ENCODE measurements around the gene PARVA. TPM values are rescaled to one million over a fixed set of nuclear protein-coding genes. Genes with fewer than 3 reads are reported as not detected.
A peak's percentile ranks its signal among the peaks of the same experiment; 100 is the strongest.

Gene PARVA
- total RNA-seq, 1 donor from 2014 or later: 45.9 TPM

DNA sequence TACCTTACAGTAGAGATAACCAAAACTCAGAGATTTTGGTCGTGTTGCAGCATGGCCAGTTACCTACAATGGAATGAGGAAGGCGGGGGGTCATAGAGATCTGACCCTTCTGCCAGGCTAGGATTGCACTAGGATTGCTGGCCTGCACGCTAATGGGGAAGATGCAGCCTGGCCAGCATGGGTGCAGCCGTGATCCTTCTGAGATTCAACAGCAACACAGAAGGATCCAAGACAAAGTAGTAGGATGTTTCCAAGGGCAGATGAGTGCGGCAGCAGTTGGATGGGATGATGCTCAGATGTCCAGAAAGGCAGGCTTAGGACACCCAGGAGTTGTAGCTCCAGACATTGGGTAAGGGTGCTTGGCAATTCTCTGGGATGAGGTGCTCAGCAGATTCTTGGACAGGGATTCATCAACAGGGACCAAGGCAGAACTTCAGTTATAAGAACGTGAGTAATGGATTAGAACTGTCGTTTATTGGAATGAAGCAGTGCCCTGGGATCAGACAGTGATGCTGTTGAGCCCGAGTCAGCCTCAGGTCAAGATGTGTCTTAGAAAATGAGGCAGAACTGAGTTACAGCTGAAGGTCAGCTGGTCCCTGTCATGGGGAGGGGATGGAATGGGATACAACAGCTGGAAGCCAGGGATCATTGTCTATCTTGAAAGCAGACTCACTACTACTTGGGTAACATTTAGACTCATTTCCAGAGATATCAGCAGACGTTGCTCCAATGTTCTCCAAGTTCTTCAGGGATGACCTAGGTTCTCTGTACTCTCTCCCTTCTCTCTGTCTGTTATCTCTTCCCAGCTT is 71.0 kb downstream of the PARVA start:
- H3K36me3 ChIP-seq (ENCODE audit: control insufficient read depth, insufficient read depth, low read length): no peaks in the 10 kb centered on the region
- no peak for DNase-seq (ENCODE audit: low read depth)
- TF ChIP-seq, protein P1, sequence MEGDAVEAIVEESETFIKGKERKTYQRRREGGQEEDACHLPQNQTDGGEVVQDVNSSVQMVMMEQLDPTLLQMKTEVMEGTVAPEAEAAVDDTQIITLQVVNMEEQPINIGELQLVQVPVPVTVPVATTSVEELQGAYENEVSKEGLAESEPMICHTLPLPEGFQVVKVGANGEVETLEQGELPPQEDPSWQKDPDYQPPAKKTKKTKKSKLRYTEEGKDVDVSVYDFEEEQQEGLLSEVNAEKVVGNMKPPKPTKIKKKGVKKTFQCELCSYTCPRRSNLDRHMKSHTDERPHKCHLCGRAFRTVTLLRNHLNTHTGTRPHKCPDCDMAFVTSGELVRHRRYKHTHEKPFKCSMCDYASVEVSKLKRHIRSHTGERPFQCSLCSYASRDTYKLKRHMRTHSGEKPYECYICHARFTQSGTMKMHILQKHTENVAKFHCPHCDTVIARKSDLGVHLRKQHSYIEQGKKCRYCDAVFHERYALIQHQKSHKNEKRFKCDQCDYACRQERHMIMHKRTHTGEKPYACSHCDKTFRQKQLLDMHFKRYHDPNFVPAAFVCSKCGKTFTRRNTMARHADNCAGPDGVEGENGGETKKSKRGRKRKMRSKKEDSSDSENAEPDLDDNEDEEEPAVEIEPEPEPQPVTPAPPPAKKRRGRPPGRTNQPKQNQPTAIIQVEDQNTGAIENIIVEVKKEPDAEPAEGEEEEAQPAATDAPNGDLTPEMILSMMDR (IDR thresholded peaks at IDR 0.05; ENCODE audit: insufficient read depth, low read length, poor library complexity, severe bottlenecking): no peak
- no peak overlapping the region for H3K4me3 ChIP-seq (ENCODE audit: low read depth, low read length)
- H3K27me3 ChIP-seq (ENCODE audit: control insufficient read depth, insufficient read depth, low read length): no peaks in the 10 kb centered on the region

DNA sequence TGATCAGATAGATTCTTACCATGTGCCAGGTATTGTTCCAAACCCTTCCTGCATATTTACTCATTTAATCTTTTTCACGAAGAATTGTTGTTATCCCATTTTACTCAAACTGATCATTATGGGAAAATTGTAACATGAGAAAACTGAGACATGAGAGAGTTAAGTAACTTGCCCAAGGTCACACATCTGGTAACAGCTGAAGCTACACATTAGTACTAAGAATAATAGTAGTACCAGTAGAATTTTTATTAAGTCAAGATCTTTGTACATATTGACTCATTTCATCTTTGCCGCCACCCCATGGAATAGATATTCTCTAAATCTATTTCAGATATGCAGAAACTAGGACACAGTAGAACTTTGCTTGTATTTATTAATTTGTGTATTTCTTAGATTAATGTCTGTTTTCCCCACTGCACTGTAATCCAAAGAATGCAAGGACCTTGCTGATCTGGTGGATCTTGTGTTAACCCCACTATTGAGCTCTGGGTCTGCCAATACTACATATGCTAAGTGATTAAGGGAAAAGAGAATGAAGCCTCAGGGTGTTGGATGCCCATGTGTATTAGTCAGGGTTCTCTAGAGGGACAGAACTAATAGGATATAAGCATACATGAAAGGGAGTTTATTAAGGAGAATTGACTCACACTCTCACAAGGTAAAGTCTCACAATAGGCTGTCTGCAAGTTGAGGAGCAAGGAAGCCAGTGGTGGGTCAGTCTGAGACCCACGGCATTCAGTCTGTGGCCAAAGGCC is 72.8 kb downstream of the PARVA start:
- Histone ChIP-seq H3K36me3 (ENCODE audit: control insufficient read depth, insufficient read depth, low read length) (no peaks in the 10 kb centered on the region), H3K4me3 (ENCODE audit: low read depth, low read length) (no peak overlapping the region), H3K27me3 (ENCODE audit: control insufficient read depth, insufficient read depth, low read length) (no peaks in the 10 kb centered on the region)
- TF ChIP-seq, protein P1 (IDR thresholded peaks at IDR 0.05; ENCODE audit: insufficient read depth, low read length, poor library complexity, severe bottlenecking): no peak
- peak; percentile 38 for DNase-seq (ENCODE audit: low read depth)

DNA sequence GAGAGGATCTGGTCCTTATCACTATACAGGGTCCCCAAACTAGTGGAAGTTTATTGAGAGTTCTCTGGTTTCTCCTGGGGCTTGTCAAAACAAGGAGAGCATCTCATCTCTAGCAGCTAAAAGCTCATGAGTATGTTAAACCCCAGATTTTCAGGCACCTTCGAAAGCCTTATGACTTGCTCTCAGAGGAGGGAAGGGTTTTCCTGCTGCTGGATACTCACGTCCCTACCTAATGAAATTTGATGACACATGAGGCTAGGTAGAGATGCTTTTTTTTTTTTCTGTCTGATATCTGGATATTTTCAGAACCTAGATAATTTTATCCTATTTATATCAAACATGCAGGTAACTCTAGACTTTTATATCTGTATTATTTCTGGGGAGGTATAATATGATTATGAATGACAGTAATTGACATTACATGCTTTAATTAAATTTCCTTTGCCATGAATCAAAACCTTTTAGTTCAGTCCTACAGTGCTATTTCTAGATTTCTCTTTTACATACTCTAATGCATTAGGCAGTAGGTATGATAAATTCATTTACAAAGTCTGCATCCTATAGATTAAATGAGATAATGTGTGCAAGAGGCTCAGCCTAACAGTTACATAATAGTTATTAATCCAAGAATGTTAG is 73.9 kb downstream of the PARVA start:
- Histone ChIP-seq H3K36me3 (ENCODE audit: control insufficient read depth, insufficient read depth, low read length) (no peaks in the 10 kb centered on the region), H3K27me3 (ENCODE audit: control insufficient read depth, insufficient read depth, low read length) (no peaks in the 10 kb centered on the region), H3K4me3 (ENCODE audit: low read depth, low read length) (no peak overlapping the region)
- DNase-seq (ENCODE audit: low read depth): no peak
- TF ChIP-seq, protein P1 (IDR thresholded peaks at IDR 0.05; ENCODE audit: insufficient read depth, low read length, poor library complexity, severe bottlenecking): no peak

DNA sequence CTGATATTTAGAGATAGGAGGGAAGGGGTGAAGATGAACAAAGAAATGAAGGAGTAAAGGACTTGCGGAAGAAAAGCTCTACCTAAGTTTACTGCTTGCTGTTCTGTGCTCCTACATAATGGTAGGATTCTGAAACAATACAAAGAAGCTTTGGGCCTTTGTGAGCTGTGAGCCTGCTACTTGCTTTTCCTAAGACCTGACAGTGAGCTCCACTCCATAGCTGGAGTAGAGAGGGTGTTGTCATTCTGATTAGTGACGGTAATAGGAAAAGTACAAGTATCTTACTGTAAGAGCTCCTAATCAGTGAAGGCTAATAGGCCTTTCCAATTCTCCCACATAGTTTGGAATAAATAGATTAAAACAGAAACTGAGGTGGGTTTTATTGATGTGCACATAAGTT is 75.9 kb downstream of the PARVA start:
- Histone ChIP-seq H3K36me3 (ENCODE audit: control insufficient read depth, insufficient read depth, low read length) (no peaks in the 10 kb centered on the region), H3K4me3 (ENCODE audit: low read depth, low read length) (no peak overlapping the region), H3K27me3 (ENCODE audit: control insufficient read depth, insufficient read depth, low read length) (no peaks in the 10 kb centered on the region)
- TF ChIP-seq, protein P1 (IDR thresholded peaks at IDR 0.05; ENCODE audit: insufficient read depth, low read length, poor library complexity, severe bottlenecking): no peak
- DNase-seq (ENCODE audit: low read depth): no peak

DNA sequence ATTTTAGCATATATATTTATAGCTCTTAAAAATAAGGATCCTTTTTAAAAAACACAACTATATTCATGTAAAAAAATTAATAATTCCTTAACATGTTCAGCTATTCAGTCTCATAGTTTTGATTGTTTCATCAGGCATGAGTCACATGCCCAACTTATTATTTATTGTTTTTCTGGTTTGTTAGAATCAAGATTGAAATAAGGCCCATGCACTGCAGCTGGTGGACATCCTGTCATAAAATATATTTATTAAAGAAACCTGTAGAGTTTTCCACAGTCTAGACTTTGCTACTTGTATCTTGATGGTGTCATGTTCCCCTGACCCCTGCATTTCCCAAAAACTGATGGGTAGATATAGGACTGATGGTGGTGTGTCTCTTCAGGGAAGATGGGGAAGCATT is 77.4 kb downstream of the PARVA start:
- H3K4me3 ChIP-seq (ENCODE audit: low read depth, low read length): no peak overlapping the region
- no peaks in the 10 kb centered on the region for H3K36me3 ChIP-seq (ENCODE audit: control insufficient read depth, insufficient read depth, low read length)
- TF ChIP-seq, protein P1 (IDR thresholded peaks at IDR 0.05; ENCODE audit: insufficient read depth, low read length, poor library complexity, severe bottlenecking): no peak
- H3K27me3 ChIP-seq (ENCODE audit: control insufficient read depth, insufficient read depth, low read length): no peaks in the 10 kb centered on the region
- no peak for DNase-seq (ENCODE audit: low read depth)
